ENCODE data around the gene PKN1. TPM values are rescaled to one million over a fixed set of nuclear protein-coding genes. Genes with fewer than 3 reads are reported as not detected.

The PKN1 gene
- total and polyA plus RNA-seq, 8 donors = 42.0 to 268 (median 87.9) TPM

GRCh38 chr19:14516746-14517438, 83.8 kb downstream of the PKN1 start:
- WGBS, 5 donors = 8 to 13% (median 11%) methylated on average over 19 to 22 of the region's 22 CpGs
- H3K27me3 ChIP-seq = no peaks in the 10 kb centered on the region
- TF ChIP-seq EP300 (IDR thresholded peaks at IDR 0.05) (no peak), CTCF (IDR thresholded peaks at IDR 0.05) (no peak), POLR2A (IDR thresholded peaks at IDR 0.05) (no peak), POLR2AphosphoS5 (IDR thresholded peaks at IDR 0.05) (no peak)
- intact Hi-C loops (cut with DNase I; ENCODE audit: low total_unique reads) = no loop called here
- H3K27ac ChIP-seq = peak overlapping the region; percentile 99 to 100 (median 100)
- peak in 1 of 2 donors; percentile 50 for DNase-seq
- no peaks in the 10 kb centered on the region for H3K9me3 ChIP-seq
- peak overlapping the region; percentile 85 to 89 (median 89) for H3K4me3 ChIP-seq
- peaks cover 22 to 40% (median 34%) of the 10 kb centered on the region in 4 donors for H3K36me3 ChIP-seq
- peaks cover 50 to 80% (median 52%) of the 10 kb centered on the region in 4 donors for H3K4me1 ChIP-seq

- Histone ChIP-seq H3K36me3 (peaks cover 22 to 40% (median 34%) of the 10 kb centered on the region in 4 donors), H3K4me3 (peak overlapping the region; percentile 85 to 89 (median 89)), H3K9me3 (no peaks in the 10 kb centered on the region), H3K4me1 (peaks cover 51 to 80% (median 52%) of the 10 kb centered on the region in 4 donors), H3K27ac (peak overlapping the region; percentile 99 to 100 (median 100)), H3K27me3 (no peaks in the 10 kb centered on the region)
- 0 to 2% (median 0%) methylated on average over 9 to 32 of the region's 32 CpGs for WGBS, 5 donors
- no peak for TF ChIP-seq POLR2A (IDR thresholded peaks at IDR 0.05)
- TF ChIP-seq CTCF (IDR thresholded peaks at IDR 0.05) = no peak
- TF ChIP-seq EP300 (IDR thresholded peaks at IDR 0.05) = no peak
- no peak for TF ChIP-seq POLR2AphosphoS5 (IDR thresholded peaks at IDR 0.05)
- intact Hi-C loops (cut with DNase I; ENCODE audit: low total_unique reads) = no loop called here
- DNase-seq = no peak
These were observed 84.3 kb downstream of the PKN1 start for GRCh38 chr19:14517446-14517839.

- H3K4me1 ChIP-seq = peaks cover 51 to 80% (median 55%) of the 10 kb centered on the region in 4 donors
- H3K36me3 ChIP-seq = peaks cover 22 to 39% (median 34%) of the 10 kb centered on the region in 4 donors
- TF ChIP-seq CTCF (IDR thresholded peaks at IDR 0.05) (no peak), POLR2AphosphoS5 (IDR thresholded peaks at IDR 0.05) (peak; percentile 96 to 98 (median 98)), POLR2A (IDR thresholded peaks at IDR 0.05) (peak in 2 of 4 donors; percentile 88 to 92), EP300 (IDR thresholded peaks at IDR 0.05) (no peak)
- peak within 1 kb of the TSS; percentile 99 to 100 (median 100) for H3K27ac ChIP-seq
- H3K9me3 ChIP-seq = no peaks in the 10 kb centered on the region
- H3K4me3 ChIP-seq = peak within 1 kb of the TSS; percentile 85 to 89 (median 89)
- H3K27me3 ChIP-seq = no peaks in the 10 kb centered on the region
- intact Hi-C loops (cut with DNase I; ENCODE audit: low total_unique reads) = no loop called here
- WGBS, 5 donors = 0 to 1% (median 0%) methylated on average over 20 to 82 of the region's 82 CpGs
- DNase-seq = peak; percentile 83 to 95
These were observed 84.9 kb downstream of the PKN1 start, which contains the start of gene DNAJB1 for GRCh38 chr19:14517840-14518505. Gene DNAJB1, minus strand, starts transcription at chr19:14518397. Its CDS starts 48 bp downstream, at chr19:14518349.

- DNase-seq = no peak
- Histone ChIP-seq H3K36me3 (peaks cover 19 to 25% (median 22%) of the 10 kb centered on the region in 4 donors), H3K4me3 (peak overlapping the region in 1 of 4 donors; percentile 89), H3K9me3 (no peaks in the 10 kb centered on the region), H3K4me1 (peaks cover 42 to 69% (median 47%) of the 10 kb centered on the region in 4 donors), H3K27me3 (no peaks in the 10 kb centered on the region), H3K27ac (peak overlapping the region; percentile 97 to 100 (median 99))
- intact Hi-C loops (cut with DNase I; ENCODE audit: low total_unique reads) = no loop called here
- WGBS, 5 donors = 91 to 94% (median 93%) methylated on average over 22 of the region's 22 CpGs
- TF ChIP-seq CTCF (IDR thresholded peaks at IDR 0.05) = no peak
- no peak for TF ChIP-seq POLR2AphosphoS5 (IDR thresholded peaks at IDR 0.05)
- no peak for TF ChIP-seq POLR2A (IDR thresholded peaks at IDR 0.05)
- no peak for TF ChIP-seq EP300 (IDR thresholded peaks at IDR 0.05)
These were observed 86.2 kb downstream of the PKN1 start for GRCh38 chr19:14519245-14519859.

All from stomach (tissue), 9 donors.